GM18508 (cell line): ENCODE results near the gene NENF.

ENCODE experiments used
- ATAC-seq: cut with Tn5 transposase; IDR thresholded peaks from one replicate; pipeline ENCODE4 v1.9.1; 2021; ENCODE audit warnings: moderate number of reproducible peaks; ENCODE audit not compliant: insufficient read depth, unreplicated experiment

The NENF gene

GRCh38 chr1:212430416-212430815 is 2.3 kb upstream of the NENF start:
- no peak for ATAC-seq

DNA sequence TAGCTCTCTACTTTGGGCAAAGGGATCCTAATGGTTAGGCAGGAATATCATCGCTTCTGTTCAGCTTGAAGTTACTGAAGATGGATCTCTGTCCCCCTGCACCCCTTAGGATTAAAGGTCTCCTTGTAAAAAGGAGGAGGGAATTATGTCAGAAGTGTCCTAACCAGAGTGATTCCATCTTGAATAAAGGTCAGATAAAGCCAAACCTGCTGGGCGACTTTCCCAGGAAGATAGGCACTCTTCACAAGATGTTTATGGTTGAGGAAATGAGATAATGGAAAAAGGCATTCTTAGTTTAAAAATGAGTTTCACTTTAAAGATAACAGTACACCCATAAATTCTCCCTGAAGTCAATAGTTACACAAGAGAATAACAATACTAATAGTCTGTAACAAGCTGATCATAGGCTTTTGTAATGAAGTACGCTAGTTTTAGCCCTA is 1.7 kb upstream of the NENF start:
- ATAC-seq: no peak

- no peak for ATAC-seq
These were observed 1.1 kb upstream of the NENF start for GRCh38 chr1:212431644-212432043.

- no peak for ATAC-seq
These were observed 454 bp upstream of the NENF start for GRCh38 chr1:212432272-212432660.

DNA sequence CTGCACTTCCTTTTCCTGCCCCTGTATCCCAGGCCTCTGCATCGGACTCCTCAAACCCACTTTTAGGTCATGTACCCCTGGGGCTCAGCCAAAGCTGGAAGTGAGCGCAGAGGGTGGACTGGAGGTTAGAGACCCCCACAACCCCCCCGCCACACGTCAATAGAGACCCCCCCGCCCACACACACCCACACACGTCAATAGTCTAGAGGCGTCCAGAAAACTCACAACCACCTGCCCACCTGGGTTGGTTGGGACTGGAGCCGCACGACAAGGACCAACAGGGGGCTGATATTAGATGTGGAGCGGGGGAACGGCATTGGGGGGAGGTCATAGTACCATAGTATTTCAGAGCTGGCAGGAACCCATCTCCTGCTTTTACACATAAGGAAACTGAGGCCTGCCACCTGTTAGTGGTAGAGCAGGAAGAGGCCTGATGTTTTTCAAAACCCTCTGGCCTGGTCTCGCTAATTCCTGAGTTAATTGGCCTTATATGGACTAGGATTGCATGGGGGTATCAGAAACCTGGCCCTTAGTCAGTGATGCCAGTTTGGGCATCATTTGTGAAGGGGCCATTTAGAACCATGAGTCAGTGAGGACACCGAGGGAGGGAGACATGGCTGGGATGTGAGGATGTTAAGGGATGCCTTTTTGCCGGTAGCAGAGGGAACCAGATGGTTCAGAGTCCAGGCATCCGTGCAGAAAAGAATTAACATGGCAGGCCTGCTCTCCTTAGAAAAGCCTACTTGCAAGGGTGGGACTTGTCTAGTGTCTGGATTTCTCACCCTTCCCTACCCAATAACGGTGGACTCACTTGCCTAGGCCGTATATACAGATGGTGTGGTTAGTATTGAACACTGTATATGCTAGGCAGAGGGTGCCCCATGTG is 1.1 kb downstream of the NENF start:
- no peak for ATAC-seq

- no peak for ATAC-seq
These were observed 2.3 kb downstream of the NENF start for GRCh38 chr1:212434992-212435391.

DNA sequence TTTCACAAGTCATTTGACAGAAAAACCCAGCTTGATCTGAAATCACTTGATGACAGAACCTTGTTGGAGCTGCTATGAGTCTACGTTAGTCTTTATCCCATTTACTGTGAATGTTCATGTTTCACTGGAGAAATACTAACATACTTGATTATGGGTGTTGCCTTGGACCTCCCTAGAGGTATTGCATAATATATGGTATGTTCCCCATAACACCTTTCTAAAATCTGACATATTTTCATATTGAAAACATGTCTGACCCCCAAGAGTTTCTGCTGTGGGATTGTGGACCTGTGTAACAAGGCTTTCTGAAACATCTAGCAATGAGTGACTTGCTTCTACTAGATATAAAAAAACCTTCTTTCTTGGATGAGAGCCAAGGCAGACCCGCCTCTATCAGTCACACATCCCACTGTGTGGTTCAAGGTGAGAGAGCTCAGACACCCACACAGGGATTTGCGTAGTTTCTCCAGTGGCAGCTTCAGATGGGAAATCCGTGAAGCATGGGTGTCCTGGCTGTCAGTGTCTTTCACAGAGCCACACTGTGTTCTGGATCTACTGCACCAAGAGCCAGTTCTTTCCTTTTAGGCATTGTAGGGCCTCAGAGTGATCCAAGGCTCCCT is 4.6 kb downstream of the NENF start:
- no peak for ATAC-seq

DNA sequence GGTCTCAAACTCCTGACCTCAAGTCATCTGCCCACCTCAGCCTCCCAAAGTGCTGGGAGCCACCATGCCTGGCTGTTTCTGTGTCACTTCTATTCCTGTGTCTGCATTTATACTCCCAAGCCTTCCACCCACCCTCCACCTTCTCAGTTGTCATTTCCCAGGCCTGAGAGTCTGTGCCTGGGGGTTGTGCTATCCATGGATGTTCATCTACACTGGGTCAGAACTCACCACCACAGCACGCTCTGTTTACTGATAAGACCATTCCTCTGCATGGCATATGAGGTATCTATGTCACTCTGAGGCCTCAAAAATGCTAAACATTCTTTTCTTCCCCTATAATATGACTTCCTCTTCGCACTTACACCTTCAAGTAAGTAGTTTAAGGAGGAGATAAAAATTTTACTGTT is 6.1 kb downstream of the NENF start:
- ATAC-seq: no peak

DNA sequence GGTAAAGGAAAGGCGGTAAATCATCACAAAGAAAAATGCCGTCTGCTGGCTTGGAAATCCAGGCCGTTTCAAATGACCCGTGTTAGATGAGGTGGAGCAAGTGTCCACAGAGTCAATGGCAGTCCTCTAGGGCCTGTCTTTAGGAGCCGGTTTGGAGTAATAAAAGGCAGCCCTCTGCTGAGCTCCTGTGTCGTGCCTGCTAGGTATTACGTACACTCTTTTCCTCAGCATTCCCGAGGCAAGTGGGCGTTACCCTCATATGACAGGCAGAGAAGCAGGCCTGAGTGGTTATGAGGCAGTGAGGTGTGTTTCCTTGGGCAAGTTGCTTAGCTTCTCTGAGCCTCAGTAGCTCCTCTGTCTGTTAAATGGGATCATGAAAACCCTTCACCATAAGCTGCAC is 7.7 kb downstream of the NENF start:
- ATAC-seq: no peak

- ATAC-seq: no peak
These were observed 9.7 kb downstream of the NENF start for GRCh38 chr1:212442408-212442807.

GRCh38 chr1:212446333-212446732 is 13.6 kb downstream of the NENF start:
- ATAC-seq: no peak

DNA sequence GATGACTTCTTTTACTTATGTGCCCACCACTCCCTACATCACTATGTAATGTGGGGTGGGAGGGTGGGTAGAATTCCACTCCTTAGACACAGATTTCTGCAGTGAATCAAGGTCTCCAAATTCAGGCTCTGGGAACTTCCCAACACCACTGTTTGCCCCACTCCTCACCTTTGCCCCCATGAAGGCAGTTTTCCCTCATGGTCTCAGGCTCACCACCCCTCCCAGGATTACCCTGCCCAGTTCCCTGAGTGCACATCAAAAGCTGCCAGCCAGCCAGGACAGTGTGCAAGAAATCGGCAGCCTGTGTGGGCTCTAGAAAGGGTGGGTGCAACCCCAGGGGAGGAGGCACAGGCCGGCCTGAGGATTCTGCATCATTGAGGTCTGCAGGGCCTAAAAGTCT is 14.8 kb downstream of the NENF start:
- ATAC-seq: no peak

- ATAC-seq: no peak
These were observed 17.7 kb downstream of the NENF start for GRCh38 chr1:212450331-212450881.

GRCh38 chr1:212451416-212452322 is 18.9 kb downstream of the NENF start:
- no peak for ATAC-seq

DNA sequence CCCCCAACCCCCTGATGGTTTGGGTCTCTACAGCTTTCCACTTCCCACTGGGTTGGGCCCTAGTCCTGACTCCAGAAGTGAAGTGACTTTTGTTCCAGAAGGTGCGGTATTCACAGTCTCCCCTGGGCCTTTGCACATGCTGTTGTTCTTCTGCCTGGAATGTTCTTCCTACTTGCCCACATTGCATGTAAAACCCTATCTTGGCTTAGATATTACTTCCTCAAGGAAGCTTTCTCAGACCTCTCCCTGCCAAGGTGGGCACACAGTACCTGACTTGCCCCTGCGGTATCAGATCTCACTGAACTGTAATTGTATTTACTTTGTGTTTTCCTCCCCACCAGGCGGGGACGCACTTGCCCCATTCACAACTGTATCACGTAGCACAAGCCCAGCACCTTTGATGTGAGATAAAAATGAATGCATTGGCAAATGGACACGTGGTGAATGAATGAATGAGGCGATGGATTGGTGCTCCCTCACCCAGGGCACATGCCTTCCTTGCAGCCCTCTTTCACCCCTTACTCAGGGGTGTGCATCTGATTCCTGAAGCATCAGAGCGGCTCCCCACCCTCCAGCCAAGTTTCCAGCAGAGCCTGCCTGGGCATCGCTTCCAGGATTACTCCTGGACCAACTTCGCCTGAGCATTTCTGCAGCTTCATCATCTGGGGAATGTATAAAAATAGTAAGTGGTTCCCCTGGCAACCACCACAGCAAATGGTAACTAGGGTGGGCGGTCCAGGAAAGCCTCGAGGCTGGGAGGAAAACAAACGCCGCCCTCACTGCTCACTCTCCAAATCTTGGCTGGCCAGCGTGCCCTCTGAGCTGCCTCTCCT is 19.8 kb downstream of the NENF start:
- no peak for ATAC-seq

DNA sequence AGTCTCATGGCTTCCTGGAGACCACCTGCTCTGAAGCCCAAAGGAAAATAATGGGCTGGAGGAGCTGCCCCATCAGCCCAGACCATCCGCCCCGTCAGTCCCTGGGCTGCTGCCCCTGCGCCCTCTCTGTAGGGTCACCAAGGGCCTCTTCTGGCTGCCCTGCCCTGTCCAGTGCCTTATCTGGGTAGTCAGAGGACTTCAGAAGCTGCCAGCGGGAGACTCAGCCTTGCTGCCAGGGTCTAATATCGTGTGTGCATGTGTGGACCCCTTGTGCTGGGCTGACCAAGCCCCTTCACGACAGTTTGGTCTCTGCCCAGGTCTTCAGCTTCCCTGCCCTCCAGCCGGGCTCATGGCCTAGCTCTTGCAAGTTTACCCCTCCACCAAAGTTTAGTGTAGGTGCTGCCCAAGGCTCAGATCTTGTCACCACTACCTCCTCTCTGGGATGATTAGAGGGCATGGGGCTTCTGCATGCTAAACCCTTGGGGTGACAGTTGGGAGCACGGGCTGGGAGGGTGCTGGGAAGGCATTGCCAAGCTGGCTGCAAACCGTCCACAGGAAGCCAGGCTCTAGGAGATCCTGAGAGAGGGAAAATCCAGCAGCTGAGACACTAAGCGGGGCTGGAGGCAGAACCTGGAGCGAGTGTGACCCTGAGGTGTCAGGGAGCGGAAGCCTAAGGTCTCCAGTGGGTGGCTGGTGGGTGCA is 20.6 kb downstream of the NENF start:
- no peak for ATAC-seq

GRCh38 chr1:212454741-212455140 is 22.0 kb downstream of the NENF start:
- no peak for ATAC-seq

DNA sequence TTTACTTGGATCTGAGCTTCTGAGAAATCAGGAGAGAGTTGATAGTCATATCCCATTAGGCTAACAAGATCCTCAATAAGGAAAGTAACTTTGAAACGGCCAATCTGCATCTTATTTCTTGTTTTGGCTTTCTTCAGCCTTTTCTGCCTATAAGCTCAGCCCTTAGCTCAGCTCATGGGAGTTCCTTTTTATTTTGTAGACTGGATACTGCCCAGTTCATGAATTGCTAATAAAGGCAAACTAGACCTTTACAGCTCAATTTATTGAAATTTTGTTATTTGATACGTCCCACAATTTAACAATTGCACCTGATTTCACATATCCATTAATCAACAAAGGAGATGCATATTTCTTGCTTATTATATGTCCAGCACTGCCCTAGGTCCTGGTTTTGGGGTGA is 22.7 kb downstream of the NENF start:
- ATAC-seq: no peak
